HuH-7 (cell line): ENCODE results near the gene KAZN.

Experiments used
- DNase-seq: peaks from one replicate; pipeline ENCODE4 v3.0.0; 2011; ENCODE audit warnings: low spot score

The KAZN gene

DNA sequence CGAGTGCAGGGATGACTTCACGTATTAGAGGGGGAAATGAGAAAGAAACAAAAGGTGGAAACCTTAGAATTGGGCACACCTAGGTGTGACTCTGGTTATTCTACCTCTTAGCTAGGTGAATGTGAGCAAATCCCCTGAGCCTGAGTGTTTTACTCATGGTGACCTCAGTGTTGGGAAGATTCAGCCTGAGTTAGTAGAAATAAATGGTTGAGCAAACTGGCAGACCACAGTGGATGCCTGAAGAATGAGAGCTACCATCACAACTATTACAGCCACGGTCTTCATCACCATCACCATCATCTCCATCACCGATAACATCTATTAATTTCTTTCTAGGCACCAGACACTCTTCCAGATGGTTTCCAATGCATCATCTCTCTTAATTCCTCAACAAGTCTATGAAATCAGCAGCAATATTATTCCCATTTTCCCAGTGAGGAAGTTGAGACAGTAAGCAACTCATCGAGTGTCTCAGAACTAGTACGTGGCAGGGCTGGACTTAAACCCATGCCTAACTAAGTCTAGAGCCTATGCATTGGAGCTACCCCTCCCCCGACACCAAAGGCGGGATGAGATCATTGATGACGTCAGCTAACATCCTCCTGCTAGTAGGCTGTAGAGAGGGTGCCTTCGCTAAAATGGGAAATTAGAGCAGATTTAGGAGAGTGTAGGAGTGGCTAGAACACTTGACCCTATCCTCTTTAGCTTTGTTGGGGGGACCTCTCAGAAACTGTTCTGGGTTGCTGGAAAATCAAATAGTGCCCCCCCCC, 7.9 kb upstream of the KAZN start:
- DNase-seq = no peak

DNA sequence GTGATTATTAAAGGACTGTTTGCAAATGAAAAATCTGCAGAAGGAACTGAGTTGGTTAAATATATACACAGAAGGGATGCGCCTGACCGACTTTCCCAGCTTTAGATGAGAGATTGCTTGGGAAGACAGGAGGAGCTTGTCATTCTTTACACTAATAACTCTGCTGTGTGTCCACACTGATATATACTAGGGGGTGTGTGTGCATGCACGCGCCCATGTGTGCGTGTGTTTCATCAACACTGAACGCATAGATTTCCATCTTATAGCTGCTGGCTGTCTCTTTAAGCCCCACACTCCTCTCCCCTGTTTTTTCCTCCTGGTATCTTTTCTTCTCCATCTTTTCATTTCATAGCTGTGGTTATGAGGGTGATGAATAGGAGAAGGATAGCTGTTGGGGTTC, 6.9 kb upstream of the KAZN start:
- no peak for DNase-seq

DNA sequence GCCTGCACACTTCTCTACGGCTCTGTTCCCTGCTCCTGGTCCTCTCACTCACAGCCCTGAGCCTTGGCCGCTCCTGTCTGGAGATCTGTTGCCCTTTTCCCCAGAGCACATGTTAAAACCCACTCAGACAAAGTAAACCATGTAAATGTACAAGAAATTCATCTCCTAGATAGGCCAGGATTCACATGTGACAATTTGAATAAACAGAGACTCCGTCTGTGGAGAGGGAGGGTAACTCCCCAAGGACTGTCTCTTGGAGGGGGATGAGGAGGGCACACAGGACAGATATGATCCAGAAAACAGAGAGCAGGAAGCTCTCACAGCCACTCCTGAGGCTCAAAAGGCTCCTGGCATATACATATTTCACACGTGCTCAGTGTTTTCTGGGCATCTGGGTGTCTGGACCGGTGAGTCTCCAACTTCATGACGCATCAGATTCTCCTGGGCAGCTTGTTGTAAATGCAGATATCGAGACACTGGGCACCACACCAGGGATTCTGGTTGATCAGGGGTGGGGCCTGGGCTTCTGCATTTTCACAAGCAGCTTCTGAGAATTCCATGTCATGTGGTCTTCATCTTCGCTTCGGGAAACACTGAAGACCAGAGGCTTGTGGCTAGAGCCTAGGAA, 6.4 kb upstream of the KAZN start:
- no peak for DNase-seq

DNA sequence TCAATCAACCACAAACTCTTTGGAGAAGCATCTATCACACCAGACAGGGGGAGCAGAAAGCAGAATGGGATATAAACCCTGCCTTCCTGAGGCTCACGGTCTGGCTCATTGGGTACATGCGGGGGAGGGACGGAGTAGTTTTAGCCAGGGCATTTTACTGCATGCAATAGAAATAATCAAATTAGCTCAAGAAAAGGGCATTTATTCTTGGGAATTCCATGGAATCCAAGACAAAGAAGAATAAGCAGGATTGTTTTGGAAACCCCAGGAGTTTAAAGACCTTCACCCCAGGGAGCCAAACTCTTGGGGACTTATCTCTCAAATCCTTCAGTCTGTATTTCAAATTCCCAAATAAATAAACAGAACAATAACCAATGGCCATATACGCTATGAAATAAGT, 5.2 kb upstream of the KAZN start:
- no peak for DNase-seq

DNA sequence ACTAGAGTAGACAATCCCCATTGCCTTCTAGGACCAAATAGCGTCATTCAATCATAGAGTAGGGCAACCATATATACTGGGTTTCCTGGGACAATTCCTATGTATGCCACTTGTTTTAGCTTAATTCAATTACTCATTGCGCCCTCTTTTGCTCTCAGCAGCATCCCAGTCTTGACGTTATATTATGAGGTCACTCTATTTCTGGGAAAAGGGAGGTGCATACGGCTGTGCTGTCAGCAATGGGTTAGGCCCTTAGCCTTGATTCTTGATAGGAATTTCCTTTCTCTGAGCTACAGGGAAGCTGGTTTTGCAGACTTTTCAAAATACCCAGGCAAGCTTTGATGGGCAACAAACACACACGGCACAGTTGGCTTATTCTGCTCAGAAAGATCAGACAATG, 4.4 kb upstream of the KAZN start:
- no peak for DNase-seq

DNA sequence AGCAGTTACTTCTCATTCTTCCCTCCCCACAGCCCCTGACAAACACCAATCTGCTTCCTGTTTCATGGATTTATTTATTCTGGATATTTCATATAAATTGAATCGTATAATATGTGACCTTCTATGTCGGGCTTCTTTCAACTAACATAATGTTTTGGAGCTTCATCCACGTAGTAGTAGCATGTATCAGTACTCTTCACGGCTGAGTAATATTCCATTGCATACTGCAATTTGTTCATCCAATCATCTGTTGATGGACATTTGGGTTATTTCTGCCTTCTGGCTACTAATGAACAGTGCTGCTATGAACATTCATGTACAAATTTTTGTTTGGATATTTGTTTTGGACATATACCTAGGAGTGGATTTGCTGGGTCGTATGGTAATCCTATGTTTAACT, 1.9 kb upstream of the KAZN start:
- DNase-seq = no peak

DNA sequence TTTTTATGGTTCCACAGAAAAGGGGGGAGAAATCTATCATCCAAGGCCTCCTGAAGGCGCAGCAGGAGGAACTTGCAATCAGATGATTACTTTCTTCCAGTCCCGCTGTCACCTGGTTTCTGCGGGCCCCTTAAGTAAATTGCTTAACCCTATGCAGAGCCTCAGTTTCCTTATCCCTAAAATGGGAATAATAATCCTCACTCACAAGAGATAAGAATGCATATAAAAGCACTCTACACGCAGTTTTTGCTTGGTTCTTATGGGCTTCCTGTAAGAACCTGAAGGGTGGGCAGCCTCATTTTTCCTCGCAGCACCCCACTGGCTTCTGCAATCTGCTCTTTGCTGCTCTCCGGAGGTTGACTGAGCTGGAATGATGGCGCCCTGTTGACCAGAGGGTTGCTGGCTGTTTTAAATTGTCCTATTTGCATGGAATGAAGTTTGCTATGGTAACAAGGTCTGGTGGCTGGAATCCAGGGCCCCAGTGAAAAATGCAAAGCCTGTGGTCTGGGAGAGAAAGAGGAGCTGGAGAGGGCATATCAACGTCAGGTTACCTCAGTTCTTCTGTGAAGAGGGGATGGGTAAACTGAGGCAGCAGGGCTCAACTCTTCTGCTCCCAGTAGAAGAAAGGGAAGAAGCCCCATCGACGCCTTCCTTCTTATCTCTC, 1.0 kb upstream of the KAZN start:
- DNase-seq = no peak

DNA sequence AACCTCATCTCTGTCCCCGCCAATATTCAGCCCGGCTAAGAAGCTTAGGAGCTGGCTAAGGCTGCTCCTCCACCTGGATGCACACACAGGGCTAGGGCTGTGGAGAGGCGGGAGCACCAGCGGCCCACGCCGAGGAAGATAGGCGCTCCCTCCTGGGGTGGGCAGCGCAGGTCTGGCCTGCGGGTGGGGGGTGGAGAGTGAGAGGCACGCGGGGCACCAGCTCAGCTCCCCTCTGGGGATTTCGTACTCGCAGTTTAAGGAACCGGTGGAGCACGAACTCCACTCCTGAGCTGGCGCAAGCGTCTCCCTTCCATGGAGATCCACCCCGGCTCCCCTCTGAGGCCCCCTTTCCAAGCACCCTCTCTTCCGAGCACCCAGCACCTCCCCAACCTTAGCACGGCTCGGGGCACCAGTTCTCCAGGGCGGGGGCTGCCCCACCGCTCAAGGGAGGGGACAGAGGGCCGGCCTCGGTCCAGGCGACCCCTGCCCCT, 433 bp upstream of the KAZN start:
- DNase-seq = no peak

DNA sequence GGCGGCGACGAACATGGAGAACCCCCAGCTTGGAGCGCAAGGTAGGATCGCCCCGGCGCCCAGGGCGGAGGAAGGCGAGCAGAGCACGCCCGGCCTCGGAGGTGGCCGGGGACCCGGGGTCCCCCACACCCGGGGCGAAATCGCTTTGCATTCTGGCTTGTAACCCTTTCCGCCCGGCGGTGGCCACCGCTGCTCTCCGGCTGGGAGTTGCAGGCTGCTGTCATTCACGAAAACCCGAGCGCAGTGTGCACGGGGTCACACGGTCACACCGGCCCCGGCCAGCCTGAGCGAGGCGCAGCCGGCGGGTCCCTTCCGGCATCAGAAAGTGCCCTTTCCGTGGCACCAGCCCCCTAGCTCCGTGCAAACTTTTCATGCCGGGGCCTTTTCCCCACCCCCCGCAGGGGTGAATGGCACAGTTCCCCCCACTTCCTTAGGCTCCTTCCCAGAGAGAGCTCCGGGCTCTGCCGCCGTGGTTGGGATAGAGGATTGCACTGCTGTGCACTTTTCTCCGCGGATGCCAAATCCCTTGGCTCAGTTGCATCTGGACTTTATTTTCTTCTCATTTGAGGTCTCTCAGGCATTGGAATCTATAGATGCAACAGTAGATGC, 802 bp downstream of the KAZN start:
- no peak for DNase-seq

DNA sequence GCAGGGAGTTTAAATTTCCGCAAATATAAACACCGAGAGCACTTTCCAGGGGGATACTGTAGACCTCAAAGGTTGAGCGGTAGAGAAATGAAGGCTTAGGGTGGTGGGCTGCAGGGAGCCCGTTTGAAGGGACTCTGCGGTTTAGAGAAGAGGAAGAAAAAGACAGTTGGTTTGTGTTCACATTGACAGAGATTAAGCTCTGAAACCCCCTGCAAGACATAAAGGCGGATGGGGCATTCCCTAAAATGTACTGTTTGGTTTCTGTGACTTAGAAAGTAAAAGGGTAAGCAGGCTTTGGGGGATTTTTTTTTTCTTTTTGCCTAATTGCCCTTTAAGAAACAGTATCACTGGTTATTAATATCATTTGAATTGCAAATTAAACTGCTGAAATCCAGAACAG, 1.3 kb downstream of the KAZN start:
- no peak for DNase-seq

DNA sequence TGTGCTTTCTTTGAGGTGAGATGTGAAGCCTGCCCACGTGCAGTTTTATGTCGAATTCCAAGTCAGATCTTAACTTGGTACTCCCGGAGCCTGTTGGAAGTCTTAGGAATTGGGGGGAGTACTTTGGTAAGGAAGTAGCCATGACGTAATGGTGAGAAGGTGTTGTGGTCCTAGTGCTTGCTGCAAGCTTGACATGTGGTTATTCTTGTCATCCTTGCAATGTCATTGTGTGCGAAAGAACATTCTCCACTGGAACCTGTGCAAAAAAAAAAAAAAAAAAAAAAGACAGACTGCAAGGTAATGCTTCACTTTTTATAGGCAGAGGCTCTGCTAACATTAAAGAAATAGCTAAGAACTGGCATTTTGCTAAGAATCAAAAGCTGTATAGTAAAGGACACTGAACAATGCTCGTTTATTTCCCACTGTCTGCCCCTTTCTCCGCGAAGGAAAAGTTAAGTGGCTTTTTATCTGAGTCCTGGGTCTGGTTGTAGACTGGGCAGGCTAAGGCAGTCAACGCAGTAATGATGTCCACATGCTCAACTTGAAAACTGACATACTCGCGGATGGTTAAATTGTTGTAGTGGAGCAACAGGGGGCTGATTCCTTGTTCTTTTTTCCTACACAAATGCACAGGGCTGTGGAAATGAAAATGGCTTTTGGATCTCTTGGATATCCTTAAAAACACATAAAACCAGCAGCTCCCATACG, 2.1 kb downstream of the KAZN start:
- DNase-seq = no peak

DNA sequence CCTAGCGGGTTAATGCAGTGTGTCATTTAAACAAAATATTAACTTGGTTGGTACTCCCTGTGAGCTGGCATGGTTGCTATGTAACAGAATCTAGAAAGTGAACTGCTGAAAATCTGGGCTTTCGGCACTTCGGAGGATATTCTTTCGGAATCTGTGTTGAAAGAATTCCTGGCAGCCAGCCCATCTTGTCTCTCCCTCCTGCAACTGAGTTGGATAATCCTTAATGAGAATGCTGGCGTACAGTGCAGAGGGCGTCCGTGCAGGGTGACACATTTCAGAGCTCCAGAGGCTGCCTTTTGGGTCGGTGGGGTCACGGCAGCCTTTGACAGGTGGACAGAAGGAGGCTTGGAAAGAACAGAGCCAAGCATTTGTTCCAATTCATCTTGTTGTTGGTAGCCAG, 3.7 kb downstream of the KAZN start:
- no peak for DNase-seq

DNA sequence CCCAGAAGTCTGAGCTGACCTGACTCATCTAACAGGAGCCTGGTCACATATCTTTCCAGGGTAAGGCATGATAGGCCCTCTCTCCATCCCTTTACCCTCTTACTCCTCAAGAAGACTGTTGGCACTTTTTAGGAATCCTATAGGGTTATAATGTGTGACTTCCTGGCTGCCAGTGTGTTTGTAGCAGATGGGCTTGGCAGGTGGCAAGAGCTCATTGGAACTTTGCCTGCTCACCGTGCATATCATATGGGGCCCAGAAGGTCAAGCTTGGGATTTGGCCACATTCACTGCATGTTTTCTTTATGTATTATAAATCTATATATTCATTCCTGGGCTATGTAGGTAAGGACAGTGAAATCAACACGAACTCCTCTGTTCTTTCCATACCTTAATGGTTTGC, 5.2 kb downstream of the KAZN start:
- no peak for DNase-seq

DNA sequence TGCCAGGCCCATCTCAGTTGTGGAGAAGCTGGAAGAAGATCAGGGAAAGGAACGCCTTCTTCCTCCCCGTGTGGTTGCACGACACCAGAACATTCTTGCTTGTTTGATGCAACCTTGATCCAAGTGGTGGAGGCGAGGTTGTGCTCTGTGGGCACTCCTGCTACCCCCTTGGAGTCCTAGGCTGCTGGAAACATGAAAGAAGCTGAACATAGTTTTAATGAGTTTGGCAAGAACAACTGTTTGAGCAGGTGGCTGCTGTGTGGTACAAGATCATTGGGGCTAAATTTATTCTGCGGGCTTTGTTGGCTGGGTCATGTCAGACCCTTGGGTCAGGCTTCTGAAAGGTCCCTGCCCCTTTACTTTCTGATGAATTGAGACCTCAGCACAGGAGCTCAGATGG, 5.9 kb downstream of the KAZN start:
- DNase-seq = no peak

DNA sequence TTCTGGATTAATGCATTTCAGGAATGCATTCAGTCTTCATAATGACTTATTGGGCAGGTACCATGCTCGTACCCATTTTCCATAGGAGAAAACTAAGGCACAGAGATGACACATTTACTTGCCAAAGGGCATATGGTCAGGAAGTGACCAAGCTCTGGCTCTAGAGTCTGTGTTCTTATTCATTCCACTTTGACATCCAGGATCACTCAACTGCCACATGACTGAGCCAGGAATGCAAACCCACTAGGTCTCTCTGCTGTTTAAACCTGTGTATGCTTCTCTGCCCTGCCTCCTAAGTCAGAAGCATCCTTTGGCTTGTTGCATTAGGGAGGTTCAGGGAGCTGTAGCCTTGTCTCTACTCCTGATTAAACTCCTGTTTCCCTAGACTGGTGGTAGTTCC, 7.5 kb downstream of the KAZN start:
- DNase-seq = no peak

DNA sequence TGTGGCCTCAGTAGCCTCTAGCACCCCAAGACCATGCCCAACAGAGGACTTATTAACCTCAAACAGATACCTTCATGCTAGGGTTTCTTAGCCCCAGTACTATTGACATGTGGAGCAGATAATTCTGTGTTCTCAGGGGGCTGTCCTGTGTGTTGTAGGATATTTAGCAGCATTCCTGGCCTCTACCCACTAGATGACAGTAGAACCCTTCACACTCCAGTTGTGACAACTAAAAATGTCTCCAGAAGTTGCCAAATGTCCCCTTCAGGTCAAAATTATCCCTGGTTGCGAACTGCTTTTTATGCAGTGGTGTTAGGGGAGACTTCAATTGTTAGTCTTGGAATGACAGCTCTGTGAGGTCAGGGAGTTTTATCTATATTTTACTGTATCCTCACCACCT, 8.1 kb downstream of the KAZN start:
- no peak for DNase-seq

DNA sequence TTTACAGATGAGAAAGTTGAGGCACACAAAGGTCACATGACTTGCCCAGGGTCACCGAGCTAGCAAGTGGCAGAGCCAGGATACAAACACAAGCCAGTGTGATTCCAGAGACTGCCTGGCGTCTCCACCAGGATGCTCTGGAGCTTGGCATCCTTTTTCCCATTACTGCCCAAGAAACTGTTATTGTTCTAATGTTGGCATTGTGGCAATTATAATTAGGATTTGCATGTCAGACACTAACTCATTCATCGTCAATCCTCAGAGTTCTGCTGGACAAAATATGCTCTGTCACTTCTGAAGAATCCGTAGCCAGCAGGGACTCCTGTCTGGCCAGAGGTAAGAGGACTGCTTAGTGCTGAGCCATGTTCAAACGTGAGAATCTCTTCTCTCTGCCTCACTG, 8.8 kb downstream of the KAZN start:
- no peak for DNase-seq

DNA sequence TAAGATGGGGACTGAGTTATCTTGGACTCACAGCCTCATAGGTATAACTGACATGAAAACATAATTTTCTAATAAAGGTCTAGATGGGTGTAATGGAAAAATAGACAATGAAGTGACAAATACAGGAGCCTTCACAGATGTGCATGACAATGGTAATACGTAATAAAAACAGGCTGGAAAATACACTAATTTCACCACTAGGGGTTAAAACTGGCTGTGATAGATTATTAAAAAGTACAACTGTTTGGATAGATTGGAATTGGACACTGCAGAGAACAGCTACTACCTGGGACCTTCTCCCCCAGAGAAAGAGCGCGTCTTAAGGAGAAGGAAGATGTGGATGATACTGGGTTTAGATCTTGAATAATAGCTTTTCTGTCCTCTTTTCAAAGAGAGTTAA, 9.8 kb downstream of the KAZN start:
- no peak for DNase-seq

DNA sequence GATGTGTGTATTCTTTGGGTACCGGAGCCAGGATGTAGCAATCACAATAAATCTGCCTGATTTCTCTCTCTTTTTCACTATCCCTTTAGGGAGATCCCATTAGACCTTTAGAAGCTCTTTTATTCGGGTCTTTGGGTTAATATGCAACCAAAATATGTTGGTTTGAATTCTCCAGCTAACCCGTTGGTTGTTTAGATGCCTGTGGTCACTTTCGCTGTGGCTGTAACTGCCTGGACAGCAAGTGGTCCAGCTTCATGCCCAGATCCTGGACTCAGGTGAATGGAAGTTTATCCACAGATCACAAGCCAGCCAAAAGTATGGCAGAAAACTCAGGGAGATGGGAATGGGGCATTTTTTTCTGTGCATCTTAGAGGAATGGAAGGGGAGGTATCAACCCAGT, 12.3 kb downstream of the KAZN start:
- no peak for DNase-seq

DNA sequence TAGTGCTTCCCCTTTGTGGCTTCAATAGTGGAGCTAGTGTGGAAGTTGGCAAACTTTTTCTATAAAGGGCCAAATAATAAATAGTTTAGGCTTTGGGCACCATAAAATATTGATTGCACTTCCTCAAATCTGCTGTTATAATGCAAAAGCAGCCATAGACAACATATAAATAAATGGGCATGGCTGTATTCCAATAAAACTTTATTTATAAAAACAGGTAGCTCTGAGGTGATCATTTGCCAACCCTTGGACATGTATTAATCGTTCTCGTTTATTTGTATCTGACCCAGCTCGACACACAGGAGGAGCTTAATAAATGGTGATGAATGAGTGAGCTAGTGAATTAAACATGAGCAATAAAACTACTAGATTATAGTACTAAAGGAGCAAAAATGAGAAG, 13.3 kb downstream of the KAZN start:
- DNase-seq = no peak

DNA sequence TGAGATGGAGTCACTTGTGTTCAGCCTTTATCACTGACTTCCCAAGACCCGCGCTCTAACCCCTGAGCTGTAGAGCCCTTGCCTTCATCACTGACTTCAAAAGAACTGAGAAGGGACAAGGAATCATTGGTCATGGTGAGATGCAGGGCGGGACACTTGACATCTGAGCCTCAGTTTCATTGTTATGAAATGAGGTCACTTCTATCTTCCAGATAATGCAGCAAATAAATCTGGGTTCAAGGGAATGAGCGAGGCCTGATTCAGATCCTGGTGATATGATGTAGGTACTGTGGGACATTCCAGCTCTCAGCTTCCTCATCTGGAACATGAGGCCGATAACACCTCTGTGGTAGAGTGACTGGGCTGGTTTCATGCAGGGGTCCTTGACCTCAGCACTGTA, 13.8 kb downstream of the KAZN start:
- no peak for DNase-seq

DNA sequence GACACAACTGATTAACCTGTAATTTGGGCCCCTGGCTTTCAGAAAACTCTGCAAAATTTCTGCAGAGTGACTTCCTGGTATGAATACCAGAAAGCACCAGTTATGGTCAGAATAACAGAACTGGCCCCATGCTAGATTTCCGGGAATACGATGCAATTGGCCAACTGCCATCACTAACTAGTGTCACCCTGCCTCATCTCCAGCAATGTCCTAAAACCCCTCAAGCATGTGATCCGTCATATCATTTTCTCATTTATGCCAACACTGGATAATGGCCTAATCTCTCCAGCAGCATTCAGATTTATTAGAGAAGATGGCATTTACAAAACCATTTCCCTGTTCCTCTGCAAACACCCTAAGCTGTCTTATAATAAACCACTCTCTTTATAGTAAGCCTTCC, 15.4 kb downstream of the KAZN start:
- no peak for DNase-seq
